ENCODE data around the gene GSTA3. TPM values are rescaled to one million over a fixed set of nuclear protein-coding genes. Genes with fewer than 3 reads are reported as not detected.

GSTA3 gene
- total and polyA plus RNA-seq, 2 donors (not counting 3 experiments of a cell fraction or from before 2014, with no cell fraction given): not detected

DNA sequence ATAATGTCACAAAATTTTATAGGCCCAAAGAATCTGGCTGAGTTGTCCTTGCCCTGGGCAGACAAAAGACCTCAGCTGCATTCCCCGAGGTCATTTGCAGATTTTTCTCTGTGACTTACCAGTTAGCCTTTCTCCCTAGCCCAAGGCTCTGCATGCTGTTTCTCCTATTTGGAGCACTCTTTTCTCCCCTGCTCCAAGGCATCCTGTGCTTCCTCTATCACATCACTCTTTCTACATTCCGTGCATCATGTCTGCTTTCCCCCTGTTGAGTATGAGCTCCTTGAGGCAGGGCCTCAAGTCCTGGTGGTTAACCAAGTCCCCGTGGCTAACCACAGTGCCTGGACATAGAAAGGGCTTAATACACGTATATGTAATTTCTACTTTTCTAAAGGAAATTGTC lies 593 bp upstream of the GSTA3 start:
- Histone ChIP-seq H3K79me2 (ENCODE audit: control insufficient read depth, insufficient read depth, low read length) (no peaks in the 10 kb centered on the region), H3K36me3 (ENCODE audit: control insufficient read depth in 2 of 2, extremely low read depth in 1 of 2, insufficient read depth in 2 of 2, low read length in 2 of 2) (no peaks in the 10 kb centered on the region), H3K4me2 (ENCODE audit: insufficient read depth, low read length) (no peak overlapping the region), H3K9me1 (replicated peaks; ENCODE audit: control insufficient read depth, extremely low read depth, insufficient read depth, low read length) (no peaks in the 10 kb centered on the region), H3K4me1 (ENCODE audit: control insufficient read depth, extremely low read depth, insufficient read depth, low read length) (no peaks in the 10 kb centered on the region), H3K9ac (replicated peaks; ENCODE audit: extremely low read depth, insufficient read depth, low read length) (no peak overlapping the region), H3K4me3 (replicated peaks in 1 of 3; ENCODE audit: insufficient read depth in 1 of 3, low read depth in 1 of 3, low read length in 3 of 3) (no peak overlapping the region), H3K27ac (ENCODE audit: insufficient read depth, low read depth, low read length) (no peak overlapping the region), H2AFZ (ENCODE audit: low read depth, low read length) (no peak overlapping the region), H4K20me1 (replicated peaks; ENCODE audit: control insufficient read depth, extremely low read depth, insufficient read depth, low read length) (no peaks in the 10 kb centered on the region), H3K9me3 (replicated peaks; ENCODE audit: control insufficient read depth, insufficient read depth, low read length) (no peaks in the 10 kb centered on the region), H3K27me3 (ENCODE audit: control insufficient read depth in 2 of 2, insufficient read depth in 2 of 2, low read length in 2 of 2) (no peaks in the 10 kb centered on the region)
- no TSS peak for BruUV-seq (replicated peaks)
- dilution Hi-C loops (cut with MboI; ENCODE audit: extremely low pct_ligation_motif_present, low sequenced_read_pairs) (no loop called here), intact Hi-C loops (cut with micrococcal nuclease) (no loop called here)
- FAIRE-seq: no peak
- ChIA-PET CTCF (no interaction called here), POLR2A (no interaction called here)
- DNase-seq (ENCODE audit: low read depth, low spot score): no peak
- TF ChIP-seq MYC (IDR thresholded peaks at IDR 0.05; ENCODE audit: low read depth, low read length) (no peak), JUN (IDR thresholded peaks at IDR 0.05; ENCODE audit: borderline replicate concordance, insufficient read depth, insufficient read length, low read depth) (no peak), POLR2AphosphoS5 (IDR thresholded peaks at IDR 0.05; ENCODE audit: insufficient read depth, low read depth, low read length) (no peak), CTCF (IDR thresholded peaks at IDR 0.05; ENCODE audit: extremely low read depth in 1 of 2, insufficient read depth in 1 of 2, low read depth in 1 of 2, low read length in 2 of 2) (no peak), GATA2 (IDR thresholded peaks at IDR 0.05; ENCODE audit: insufficient read depth, insufficient read length, low read depth, low read length) (no peak), EZH2 (IDR thresholded peaks at IDR 0.05; ENCODE audit: borderline replicate concordance, low read depth, low read length, severe bottlenecking) (no peak), FOS (IDR thresholded peaks at IDR 0.05; ENCODE audit: borderline replicate concordance, insufficient read depth, low read length) (no peak), POLR2A (IDR thresholded peaks at IDR 0.05; ENCODE audit: low read depth, low read length) (no peak)
- TF ChIP-seq, protein P1, sequence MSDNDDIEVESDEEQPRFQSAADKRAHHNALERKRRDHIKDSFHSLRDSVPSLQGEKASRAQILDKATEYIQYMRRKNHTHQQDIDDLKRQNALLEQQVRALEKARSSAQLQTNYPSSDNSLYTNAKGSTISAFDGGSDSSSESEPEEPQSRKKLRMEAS (IDR thresholded peaks at IDR 0.05; ENCODE audit: insufficient read depth, insufficient read length): no peak
